Ovary (tissue), 9 donors: Measurements from ENCODE around the gene LRRIQ4. TPM values are rescaled to one million over a fixed set of nuclear protein-coding genes. Genes with fewer than 3 reads are reported as not detected.

ENCODE experiments used
- DNase-seq, 5 donors: peaks; one replicate each; pipeline ENCODE4 v3.0.0-alpha.2; 2019 to 2020
- H3K27ac ChIP-seq, 2 donors: fragments of 200-600 bp; one replicate each; pipeline versions ENCODE4 v1.5.1 to v1.8.0; 2019 to 2022
- H3K27me3 ChIP-seq: fragments of 200-600 bp; one replicate; pipeline ENCODE4 v1.8.0; 2022
- H3K36me3 ChIP-seq: fragments of 200-600 bp; sonication (generic); one replicate; pipeline ENCODE4 v1.5.1; 2019
- H3K4me1 ChIP-seq: one replicate; pipeline ENCODE4 v1.8.1; 2013; ENCODE audit warnings: mild to moderate bottlenecking, moderate library complexity; ENCODE audit not compliant: insufficient read depth
- H3K4me3 ChIP-seq: fragments of 200-600 bp; sonication (generic); one replicate; pipeline ENCODE4 v1.5.1; 2017
- H3K9me3 ChIP-seq, 2 donors: fragments of 200-600 bp in 1 of 2; sonication (generic) in 1 of 2; one replicate each; pipeline versions ENCODE4 v1.5.1 to v1.8.1; 2013 to 2019; ENCODE audit warnings: mild to moderate bottlenecking in 1 of 2, moderate library complexity in 1 of 2
- EP300 ChIP-seq: sonication (generic); formaldehyde crosslinking; IDR thresholded peaks from one replicate; pipeline ENCODE4 v1.6.1; 2017; ENCODE audit warnings: antibody characterized with exemption
- POLR2A ChIP-seq: fragments of 450-650 bp; IDR thresholded peaks from one replicate; pipeline ENCODE4 v1.6.1; 2017; ENCODE audit warnings: antibody characterized with exemption, mild to moderate bottlenecking, moderate library complexity
- WGBS, 3 donors: extraction: QIAGEN DNeasy Blood & Tissue Kit in 1 of 3; methylation state at CpG; one replicate each; pipeline versions ENCODE4 v1.1.5 to v1.1.7; 2013 to 2017; 5-methylcytosine and 5-hydroxymethylcytosine counted together
- intact Hi-C, 4 donors: fragments of 100-400 bp; cut with DNase I; formaldehyde crosslinking; loops; one replicate each; pipeline versions ENCODE4 v1.11.0 to v1.15.1; 2022 to 2023
- polyA plus RNA-seq, 2 donors: library from polyadenylated mRNA; stranded (reverse); fragments of 200-250 nt in 1 of 2; fragments of 350-450 nt in 1 of 2; fragmentation: Illumina TruSeq in 1 of 2; extraction: RNeasy Lipid Tissue Mini Kit (QIAGEN cat#74804) in 1 of 2; gene quantifications; one replicate each; pipeline ENCODE4 v1.2.3, GENCODE V29; 2013 to 2014
- total RNA-seq, 7 donors: library from RNA; depleted of rRNA in 2 of 7; stranded (reverse); fragments of >200 nt in 2 of 7; fragmentation: NEBNext Ultra II Directional in 3 of 7; extraction: Animal tissue kit (Norgen Biotek cat#: 25700) in 3 of 7; gene quantifications; one replicate each; pipeline versions ENCODE4 v1.1.0 to v1.2.4, GENCODE V29; 2016 to 2023
- TF ChIP-seq, protein P1 (sequence below), 3 donors: fragments of 450-650 bp in 2 of 3; fragments of 200-600 bp in 1 of 3; IDR thresholded peaks; one replicate each; pipeline versions ENCODE4 v1.5.1 to v1.8.0; 2016 to 2022; ENCODE audit warnings: antibody characterized with exemption in 3 of 3, mild to moderate bottlenecking in 1 of 3
- donor health status: DM: no; HTN: no; CAD: no; lungs with moderate emphysema.
- donor health status: DM: no; HTN: no; CAD: no.
- donor health status: Bipolar disorder and iron deficiency.
- donor health status: DM: yes; HTN: yes; CAD: no.
- donor health status: DM: no; HTN: no; CAD: no.
- donor health status: DM: yes; HTN: yes; CAD: no.

Gene LRRIQ4
- total and polyA plus RNA-seq, 9 donors: 0.05 to 0.43 (median 0.25) TPM; not detected in 2

DNA sequence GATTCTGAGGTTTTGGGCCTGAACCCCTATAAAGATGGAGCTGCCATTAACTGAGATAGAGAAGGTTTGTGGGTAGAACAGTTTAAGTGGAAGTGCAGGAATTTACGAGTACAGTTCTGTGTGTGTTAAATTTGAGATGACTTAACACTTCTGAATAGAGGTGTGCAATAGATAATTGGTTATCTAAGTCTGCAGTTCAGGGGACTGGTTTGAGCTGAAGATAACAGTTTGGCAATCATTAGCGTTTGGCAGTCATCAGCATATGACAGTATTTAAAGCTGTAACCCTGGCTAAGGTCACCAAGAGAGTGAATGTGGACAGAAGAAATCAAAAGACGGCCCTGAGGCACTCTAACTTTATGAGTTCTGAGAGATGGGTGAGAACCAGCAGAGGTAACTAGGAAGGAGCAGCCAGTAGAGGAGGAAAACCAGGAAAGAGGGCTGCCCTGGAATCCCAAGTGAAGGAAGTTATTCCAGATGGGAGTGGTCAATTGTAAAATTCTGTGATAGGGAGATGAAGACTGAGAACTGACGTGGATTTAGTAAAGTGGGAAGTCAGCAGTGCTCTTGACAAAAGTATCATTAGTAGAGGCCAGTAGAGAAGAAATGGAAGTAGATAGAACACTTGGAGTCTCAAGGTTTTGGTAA lies 31.3 kb upstream of the LRRIQ4 start:
- no peak overlapping the region for H3K4me3 ChIP-seq
- H3K4me1 ChIP-seq: no peaks in the 10 kb centered on the region
- intact Hi-C loops: no loop called here
- H3K27ac ChIP-seq: no peak overlapping the region
- TF ChIP-seq POLR2A (no peak), EP300 (no peak)
- TF ChIP-seq, protein P1, sequence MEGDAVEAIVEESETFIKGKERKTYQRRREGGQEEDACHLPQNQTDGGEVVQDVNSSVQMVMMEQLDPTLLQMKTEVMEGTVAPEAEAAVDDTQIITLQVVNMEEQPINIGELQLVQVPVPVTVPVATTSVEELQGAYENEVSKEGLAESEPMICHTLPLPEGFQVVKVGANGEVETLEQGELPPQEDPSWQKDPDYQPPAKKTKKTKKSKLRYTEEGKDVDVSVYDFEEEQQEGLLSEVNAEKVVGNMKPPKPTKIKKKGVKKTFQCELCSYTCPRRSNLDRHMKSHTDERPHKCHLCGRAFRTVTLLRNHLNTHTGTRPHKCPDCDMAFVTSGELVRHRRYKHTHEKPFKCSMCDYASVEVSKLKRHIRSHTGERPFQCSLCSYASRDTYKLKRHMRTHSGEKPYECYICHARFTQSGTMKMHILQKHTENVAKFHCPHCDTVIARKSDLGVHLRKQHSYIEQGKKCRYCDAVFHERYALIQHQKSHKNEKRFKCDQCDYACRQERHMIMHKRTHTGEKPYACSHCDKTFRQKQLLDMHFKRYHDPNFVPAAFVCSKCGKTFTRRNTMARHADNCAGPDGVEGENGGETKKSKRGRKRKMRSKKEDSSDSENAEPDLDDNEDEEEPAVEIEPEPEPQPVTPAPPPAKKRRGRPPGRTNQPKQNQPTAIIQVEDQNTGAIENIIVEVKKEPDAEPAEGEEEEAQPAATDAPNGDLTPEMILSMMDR (IDR thresholded peaks at IDR 0.05): no peak
- no peaks in the 10 kb centered on the region for H3K36me3 ChIP-seq
- H3K9me3 ChIP-seq: no peaks in the 10 kb centered on the region
- no peak for DNase-seq
- H3K27me3 ChIP-seq: no peaks in the 10 kb centered on the region
- WGBS, 3 donors: 87 to 90% (median 90%) methylated on average over 4 of the region's 4 CpGs

- no peak for DNase-seq
- intact Hi-C loops: no loop called here
- H3K27ac ChIP-seq: no peak overlapping the region
- no peaks in the 10 kb centered on the region for H3K4me1 ChIP-seq
- WGBS, 3 donors: 94 to 98% (median 94%) methylated on average over 4 of the region's 4 CpGs
- H3K36me3 ChIP-seq: no peaks in the 10 kb centered on the region
- no peak overlapping the region for H3K4me3 ChIP-seq
- no peaks in the 10 kb centered on the region for H3K27me3 ChIP-seq
- TF ChIP-seq EP300: no peak
- TF ChIP-seq, protein P1 (IDR thresholded peaks at IDR 0.05): no peak
- TF ChIP-seq POLR2A: no peak
- no peaks in the 10 kb centered on the region for H3K9me3 ChIP-seq
Observed at GRCh38 chr3:169787120-169787519, 25.6 kb upstream of the LRRIQ4 start.

GRCh38 chr3:169787791-169788190 lies 24.9 kb upstream of the LRRIQ4 start:
- Histone ChIP-seq H3K4me3 (no peak overlapping the region), H3K27me3 (no peaks in the 10 kb centered on the region), H3K9me3 (no peaks in the 10 kb centered on the region), H3K36me3 (no peaks in the 10 kb centered on the region), H3K4me1 (no peaks in the 10 kb centered on the region), H3K27ac (no peak overlapping the region)
- WGBS, 3 donors: 70 to 86% (median 71%) methylated on average over 1 of the region's 1 CpG
- no peak for DNase-seq
- TF ChIP-seq POLR2A (no peak), EP300 (no peak)
- TF ChIP-seq, protein P1 (IDR thresholded peaks at IDR 0.05): no peak
- intact Hi-C loops: no loop called here

GRCh38 chr3:169790219-169790618 lies 22.5 kb upstream of the LRRIQ4 start:
- no peaks in the 10 kb centered on the region for H3K9me3 ChIP-seq
- DNase-seq: no peak
- no peak for TF ChIP-seq POLR2A
- TF ChIP-seq, protein P1 (IDR thresholded peaks at IDR 0.05): no peak
- H3K4me1 ChIP-seq: no peaks in the 10 kb centered on the region
- H3K27me3 ChIP-seq: no peaks in the 10 kb centered on the region
- intact Hi-C loops: no loop called here
- no peak overlapping the region for H3K27ac ChIP-seq
- H3K36me3 ChIP-seq: no peaks in the 10 kb centered on the region
- H3K4me3 ChIP-seq: no peak overlapping the region
